ENCODE measurements around the gene TERT.
"Not testable (repeated sequence)": the region's sequence is repeated elsewhere in the genome, so short reads cannot be mapped to it uniquely, and the experiment has no call there.

TERT gene

DNA sequence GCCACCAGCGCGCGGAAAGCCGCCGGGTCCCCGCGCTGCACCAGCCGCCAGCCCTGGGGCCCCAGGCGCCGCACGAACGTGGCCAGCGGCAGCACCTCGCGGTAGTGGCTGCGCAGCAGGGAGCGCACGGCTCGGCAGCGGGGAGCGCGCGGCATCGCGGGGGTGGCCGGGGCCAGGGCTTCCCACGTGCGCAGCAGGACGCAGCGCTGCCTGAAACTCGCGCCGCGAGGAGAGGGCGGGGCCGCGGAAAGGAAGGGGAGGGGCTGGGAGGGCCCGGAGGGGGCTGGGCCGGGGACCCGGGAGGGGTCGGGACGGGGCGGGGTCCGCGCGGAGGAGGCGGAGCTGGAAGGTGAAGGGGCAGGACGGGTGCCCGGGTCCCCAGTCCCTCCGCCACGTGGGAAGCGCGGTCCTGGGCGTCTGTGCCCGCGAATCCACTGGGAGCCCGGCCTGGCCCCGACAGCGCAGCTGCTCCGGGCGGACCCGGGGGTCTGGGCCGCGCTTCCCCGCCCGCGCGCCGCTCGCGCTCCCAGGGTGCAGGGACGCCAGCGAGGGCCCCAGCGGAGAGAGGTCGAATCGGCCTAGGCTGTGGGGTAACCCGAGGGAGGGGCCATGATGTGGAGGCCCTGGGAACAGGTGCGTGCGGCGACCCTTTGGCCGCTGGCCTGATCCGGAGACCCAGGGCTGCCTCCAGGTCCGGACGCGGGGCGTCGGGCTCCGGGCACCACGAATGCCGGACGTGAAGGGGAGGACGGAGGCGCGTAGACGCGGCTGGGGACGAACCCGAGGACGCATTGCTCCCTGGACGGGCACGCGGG, at the start of gene TERT:
TSS of gene TERT (minus strand) at position 234 of the 815 bp plus-strand sequence. CDS start at position 155, 79 bp downstream.
- no peak for DNase-seq (ENCODE audit: low spot score)

DNA sequence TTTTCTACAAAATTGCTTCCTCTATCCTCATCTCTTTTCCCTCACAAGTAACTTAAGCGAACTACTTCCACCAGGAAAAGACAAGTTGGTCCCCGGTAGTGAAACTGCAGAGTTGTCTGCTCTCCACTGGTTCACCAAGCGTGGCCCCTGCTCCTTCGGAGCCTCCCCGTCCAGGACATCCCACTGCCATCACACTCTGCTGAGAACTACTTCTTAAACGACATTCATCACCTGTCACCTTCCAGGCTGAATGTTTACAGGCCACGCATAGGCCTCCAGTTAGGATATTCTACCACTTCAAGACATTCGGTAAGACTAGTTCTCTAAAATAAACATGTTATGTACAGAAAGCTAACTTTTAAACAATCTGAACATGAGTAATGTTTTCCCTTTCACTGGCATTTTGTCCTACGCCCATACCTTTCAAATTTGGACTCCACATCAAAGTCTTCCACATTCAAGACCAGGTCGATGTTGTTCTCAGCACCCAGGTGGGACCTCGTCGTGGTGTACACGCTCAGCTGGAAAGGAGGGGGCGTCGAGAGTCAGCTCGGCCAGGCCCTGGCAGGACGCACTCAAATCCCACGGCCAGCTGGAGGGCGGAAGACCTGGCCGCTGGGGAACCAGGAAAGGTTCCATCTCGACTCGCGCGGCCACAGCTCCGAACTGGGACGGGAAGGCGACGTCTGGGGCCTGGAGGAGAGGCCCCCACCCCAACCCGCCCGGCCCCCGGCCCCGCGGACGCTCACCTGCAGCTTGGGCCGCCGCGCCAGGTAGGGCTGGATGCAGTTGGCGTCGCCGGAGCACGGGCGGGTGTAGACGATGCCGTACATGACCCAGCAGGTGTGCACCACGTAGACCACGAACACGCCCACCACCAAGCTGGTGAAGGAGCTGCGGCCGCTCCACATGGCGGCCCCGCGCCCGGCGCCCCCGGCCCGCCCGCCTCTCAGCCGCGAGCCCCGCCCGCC, 49.3 kb upstream of the TERT start:
- no peak for DNase-seq (ENCODE audit: low spot score)

DNA sequence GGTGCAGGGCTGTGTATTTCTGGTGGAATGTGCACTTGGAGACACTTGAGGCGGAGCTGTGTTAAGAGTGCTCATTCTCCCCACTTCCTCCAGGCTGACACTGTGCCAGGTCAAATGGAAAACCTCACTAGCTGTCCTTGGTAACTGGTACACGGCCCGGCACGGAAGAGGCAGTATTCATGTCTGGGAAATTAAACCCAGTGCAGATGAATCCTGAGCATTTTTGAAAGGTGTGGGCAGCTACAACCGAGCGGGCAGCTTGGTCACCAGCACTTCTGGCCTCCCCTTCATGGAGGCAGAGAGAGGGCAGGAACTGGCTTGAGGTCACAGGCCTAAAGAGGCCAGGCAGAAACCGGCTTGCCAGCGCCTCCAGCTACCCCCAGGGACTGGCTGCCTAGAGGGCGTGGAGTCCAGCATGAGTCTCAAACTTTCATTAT, 48.5 kb upstream of the TERT start:
- DNase-seq (ENCODE audit: low spot score) = no peak

DNA sequence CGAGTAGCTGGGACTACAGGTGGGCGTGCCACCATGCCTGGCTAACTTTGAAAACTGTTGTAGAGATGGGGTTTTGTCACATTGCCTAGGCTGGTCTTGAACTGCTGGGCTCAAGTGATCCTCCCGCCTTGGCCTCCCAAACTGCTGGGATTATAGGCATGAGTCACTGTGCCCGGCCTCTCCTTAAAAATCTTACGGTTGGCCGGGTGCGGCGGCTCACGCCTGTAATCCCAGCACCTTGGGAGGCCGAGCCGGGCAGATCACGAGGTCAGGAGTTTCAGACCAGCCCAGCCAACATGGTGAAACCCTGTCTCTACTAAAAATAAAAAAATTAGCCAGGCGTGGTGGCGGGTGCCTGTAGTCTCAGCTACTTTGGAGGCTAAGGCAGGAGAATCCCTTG, 47.8 kb upstream of the TERT start:
- not testable (repeated sequence) for DNase-seq (ENCODE audit: low spot score)

DNA sequence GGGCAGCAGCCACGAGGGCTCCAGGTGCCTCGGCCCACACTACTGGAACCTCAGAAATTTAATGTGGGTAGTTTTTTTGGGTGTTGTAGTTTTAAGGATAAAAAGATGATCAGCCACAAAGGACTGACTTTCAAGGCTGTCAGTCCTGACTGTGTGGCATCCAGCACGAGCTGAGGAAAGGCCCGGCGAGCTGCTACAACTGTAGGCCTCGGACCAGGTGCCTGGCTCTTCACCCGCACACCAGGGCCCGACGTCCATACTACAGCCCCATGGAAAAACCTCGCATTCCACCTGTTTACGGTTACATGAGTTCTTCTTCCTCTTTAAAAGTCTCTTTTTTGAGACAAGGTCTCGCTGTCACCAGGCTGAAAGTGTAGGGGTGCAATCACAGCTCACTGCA, 47.4 kb upstream of the TERT start:
- no peak for DNase-seq (ENCODE audit: low spot score)

DNA sequence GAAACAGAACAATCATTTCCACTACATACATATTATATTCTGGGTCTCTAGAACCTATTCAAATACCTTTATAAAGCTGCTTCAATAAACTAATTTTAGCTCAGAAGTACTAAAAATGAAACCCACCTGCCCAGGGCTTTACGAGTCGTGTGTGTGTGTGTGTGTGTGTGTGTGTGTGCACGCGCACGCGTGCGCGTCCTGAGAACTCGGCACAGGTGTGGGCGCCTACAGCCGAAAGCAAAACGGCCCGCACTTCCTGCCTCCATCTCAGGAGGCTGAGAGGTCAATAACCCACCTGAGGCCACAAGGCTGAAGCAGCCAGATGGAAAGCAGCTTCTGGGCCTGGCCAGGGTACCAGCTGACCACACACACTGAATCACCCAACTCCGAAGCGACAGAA, 47.0 kb upstream of the TERT start:
- DNase-seq (ENCODE audit: low spot score) = no peak

DNA sequence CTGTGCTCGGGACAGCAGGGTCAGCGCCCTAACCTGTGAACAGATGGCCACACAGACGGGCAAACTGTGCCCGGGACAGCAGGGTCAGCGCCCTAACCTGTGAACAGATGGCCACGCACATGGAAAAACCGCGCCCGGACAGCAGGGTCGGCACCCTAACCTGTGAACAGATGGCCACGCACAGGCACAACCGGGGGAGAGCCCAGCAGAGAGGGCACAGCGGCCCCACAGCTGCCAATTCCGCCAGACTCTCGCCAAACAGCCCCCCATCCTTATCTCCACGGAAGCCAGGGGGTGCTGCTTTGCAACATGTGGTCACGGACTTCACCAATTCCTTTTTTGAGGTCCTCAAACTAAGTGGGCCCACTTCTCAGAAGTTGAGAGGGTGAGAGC, 44.9 kb upstream of the TERT start:
- not testable (repeated sequence) for DNase-seq (ENCODE audit: low spot score)

DNA sequence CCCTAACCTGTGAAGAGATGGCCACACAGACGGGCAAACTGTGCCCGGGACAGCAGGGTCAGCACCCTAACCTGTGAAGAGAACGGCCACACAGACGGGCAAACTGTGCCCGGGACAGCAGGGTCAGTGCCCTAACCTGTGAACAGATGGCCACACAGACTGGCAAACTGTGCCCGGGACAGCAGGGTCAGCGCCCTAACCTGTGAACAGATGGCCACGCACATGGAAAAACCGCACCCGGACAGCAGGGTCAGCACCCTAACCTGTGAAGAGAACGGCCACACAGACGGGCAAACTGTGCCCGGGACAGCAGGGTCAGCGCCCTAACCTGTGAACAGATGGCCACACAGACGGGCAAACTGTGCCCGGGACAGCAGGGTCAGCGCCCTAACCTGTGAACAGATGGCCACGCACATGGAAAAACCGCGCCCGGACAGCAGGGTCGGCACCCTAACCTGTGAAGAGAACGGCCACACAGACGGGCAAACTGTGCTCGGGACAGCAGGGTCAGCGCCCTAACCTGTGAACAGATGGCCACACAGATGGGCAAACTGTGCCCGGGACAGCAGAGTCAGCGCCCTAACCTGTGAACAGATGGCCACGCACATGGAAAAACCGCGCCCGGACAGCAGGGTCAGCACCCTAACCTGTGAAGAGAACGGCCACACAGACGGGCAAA, 44.4 kb upstream of the TERT start:
- DNase-seq (ENCODE audit: low spot score) = not testable (repeated sequence)

DNA sequence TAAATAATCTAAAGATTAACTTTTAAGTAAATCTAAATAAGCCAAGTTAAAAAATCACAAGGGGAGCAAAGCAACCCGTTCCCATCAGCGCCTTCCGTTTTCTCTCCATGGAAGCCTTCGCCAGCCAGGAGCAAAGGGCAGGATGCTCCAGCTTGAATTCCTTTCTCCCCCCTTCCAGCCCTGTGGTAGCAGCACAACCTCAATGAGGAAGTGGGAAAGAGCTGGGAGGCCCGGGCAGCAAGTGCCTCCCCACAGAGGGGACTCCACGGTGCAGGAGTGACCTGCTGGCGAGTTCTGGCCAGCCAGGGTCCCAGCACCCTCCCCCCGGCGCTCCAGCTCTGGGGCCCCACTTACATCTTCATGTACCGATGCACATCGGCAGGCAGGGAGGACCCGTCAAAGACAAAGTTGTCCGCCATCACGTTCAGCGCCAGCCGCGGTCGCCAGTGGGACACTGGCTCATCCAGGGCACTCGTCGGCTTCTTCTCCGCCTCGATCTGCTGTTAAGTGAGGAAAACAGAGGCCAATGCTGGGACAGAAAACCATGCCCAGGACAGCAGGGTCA, 43.7 kb upstream of the TERT start:
- DNase-seq (ENCODE audit: low spot score) = no peak

DNA sequence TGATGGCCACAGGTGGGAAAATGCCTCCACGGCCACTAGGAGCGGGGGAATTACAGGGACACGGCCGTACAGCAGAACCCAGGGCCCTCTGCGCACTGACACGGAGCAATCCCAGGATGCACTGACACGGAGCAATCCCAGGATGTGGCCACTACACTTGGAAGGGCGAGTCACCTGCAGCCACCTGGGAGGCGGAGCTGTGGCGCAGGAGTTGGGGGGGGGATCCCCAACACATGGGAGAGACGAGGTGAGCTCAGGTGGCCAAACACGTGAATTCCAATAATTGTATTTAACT, 43.3 kb upstream of the TERT start:
- no peak for DNase-seq (ENCODE audit: low spot score)

DNA sequence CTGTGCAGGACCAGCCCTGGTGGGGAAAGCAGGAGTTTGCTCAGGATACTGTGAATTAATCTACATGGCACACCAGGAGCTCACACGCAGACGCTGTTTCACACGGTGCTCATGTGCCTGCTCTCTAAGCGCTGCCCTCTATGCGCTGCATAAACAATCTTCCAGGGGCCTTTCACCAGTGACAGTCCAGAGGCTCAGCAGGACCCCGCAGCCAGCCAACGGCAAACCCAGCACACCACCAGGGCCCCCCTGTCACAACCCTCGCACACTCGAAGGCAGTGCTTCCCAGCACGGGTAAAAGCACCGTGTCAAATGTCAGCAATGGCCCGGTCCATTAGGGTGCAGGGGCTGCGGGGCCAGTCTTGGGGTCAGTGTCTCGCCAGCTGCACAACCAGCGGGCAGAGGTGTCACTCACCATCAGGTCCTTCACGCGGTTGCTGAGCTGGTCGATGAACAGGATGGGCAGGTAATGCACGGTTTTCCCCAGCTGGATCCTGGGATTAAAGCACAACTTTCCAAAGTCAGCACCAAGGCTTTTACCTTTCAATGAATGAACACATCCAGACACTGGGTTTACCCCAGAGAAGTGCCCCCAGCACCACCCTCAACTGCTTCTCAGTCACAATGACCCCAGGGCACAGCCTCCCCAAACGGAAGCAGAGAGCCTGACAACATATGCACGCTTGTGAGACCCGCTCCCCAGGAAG, 42.8 kb upstream of the TERT start:
- no peak for DNase-seq (ENCODE audit: low spot score)

DNA sequence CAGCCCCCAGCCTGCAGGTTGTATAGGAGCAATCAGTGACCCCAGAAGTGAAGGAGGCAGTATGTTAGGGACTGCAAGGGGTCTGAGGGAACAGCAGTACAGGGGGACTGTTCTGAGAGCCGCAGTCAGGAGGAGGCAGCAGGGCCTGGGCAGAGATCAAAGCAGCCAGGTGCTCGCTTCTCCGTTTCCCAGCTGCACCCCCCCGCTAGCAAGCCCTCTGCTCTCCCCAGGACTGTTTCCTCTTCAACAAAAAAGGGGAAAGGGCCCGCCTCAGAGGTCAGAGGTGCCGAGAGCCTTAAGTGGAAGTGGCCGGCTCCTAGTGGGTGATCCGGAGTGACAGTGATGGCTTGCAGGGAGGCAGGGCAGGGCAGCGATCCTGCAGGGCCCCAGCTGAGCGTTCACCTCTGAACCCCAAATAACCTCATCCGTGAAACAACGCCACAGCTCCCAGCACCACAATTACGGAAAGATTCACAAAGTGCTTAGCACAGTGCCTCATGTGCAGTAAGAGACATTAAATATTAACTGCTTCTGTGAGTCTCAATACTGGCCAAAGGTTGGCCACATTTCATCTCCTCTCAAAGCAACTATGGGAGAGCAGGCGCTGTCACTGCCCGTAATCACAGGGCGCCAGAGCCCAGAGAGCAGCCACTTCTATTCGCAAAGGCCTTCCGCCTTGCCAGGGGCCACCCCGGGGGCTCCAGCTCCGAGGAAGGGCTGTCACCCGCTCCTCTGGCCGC, 42.1 kb upstream of the TERT start:
- DNase-seq (ENCODE audit: low spot score) = no peak

DNA sequence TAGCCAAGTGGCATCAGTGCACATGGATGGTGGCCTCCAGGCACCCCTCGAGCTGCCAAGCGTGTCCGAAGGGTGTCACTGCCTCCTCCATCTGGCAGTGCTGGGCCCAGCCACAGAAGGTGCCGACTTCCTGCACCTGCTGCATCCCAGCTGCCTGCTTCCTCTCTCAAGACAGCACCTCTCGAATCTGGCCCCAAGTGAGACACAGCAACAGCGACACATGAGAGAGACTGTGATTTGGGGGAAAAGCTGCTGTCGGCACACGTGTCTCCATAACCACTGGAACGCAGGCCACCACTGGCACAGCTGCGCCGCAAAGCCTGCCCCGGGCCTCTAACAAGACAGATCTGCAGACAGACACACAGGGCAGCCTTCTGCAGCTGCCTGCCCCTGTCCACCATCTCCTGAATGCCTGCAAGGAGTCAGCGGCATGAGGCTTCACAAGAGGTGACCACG, 41.3 kb upstream of the TERT start:
- no peak for DNase-seq (ENCODE audit: low spot score)

DNA sequence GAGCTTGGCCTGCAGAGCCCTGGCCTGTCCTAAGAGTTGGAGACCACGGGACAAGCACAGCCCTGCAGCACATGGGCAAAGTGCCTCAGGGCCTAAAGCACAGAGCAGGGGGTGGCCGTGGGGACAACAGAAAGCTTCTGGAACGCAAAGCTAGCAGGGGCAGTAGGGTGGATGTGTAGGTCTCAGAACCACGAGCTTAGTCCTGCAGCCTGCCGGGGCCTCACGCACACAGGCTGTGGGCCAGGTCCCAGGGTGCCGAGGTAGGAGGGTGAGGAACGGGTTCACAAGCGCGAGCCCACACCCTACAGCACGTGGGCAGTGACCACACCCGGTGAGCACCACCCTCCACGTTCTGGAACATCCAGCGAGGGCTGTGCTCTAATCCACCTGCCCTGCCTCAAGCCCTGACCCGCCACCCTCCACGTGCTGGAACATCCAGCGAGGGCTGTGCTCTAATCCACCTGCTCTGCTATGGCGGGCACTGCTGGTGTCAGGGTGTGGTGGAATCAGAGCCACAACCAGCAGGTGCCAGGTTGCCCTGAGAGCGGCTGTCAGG, 40.8 kb upstream of the TERT start:
- DNase-seq (ENCODE audit: low spot score) = no peak

DNA sequence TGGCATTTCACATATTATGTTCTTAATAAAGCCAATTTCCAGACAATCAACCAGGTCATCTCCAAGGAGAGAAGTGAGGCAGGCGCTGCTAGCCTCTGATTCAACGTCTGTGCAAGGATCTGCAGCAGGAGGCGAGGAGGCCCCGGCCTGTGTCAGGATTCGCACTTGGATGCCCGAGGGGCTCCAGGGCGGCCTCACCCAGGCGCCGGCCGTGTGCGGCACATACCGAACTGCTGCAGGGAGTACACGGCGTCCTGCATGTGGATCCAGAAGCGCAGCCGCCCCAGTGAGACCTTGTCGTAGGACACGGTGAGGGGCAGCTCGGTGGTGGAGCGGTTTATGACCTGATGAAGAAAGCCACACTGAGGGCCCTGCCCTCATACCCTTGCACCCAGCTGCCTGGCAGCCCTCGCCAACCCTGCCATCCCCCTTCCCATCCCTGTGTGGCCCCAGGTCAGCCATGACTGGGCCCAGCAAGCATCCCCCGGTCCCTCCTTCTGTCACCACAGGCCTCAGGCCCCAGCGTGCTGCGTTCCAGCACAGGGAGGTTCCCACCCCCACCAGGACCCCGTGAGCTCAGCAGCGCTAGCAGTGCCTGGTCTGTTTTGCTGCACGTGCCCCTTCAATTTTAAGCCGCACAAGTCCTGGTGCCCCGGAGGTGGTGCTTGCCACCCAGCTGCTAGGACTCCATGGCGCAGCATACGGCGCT, 40.1 kb upstream of the TERT start:
- no peak for DNase-seq (ENCODE audit: low spot score)

DNA sequence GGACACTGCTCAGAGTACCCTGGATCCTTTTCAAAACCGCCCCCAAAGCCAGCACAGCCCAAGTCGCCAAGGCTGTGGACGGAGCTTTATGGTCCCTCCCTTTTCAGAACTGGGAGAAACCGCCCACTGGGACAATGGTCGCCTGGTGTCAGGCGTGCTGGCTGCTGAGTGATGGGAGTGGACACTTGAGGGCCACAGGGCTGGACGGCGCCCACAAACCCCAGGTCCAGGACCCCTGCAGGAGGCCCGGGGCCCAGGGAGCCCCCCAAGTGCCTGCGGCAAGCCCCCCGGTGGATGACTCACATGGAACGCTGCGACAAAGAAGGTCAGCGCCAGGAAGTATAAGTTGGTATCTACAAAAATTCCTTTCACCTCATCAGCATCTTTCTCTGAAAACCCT, 39.1 kb upstream of the TERT start:
- no peak for DNase-seq (ENCODE audit: low spot score)

DNA sequence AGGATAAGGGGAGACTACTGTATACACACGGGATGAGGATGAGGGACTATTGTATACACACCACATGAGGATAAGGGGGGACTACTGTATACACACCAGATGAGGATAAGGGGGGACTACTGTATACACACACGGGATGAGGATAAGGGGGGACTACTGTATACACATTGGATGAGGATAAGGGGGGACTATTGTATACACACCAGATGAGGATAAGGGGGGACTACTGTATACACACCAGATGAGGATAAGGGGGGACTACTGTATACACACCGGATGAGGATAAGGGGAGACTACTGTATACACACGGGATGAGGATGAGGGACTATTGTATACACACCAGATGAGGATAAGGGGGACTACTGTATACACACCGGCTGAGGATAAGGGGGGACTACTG, 38.4 kb upstream of the TERT start:
- not testable (repeated sequence) for DNase-seq (ENCODE audit: low spot score)

DNA sequence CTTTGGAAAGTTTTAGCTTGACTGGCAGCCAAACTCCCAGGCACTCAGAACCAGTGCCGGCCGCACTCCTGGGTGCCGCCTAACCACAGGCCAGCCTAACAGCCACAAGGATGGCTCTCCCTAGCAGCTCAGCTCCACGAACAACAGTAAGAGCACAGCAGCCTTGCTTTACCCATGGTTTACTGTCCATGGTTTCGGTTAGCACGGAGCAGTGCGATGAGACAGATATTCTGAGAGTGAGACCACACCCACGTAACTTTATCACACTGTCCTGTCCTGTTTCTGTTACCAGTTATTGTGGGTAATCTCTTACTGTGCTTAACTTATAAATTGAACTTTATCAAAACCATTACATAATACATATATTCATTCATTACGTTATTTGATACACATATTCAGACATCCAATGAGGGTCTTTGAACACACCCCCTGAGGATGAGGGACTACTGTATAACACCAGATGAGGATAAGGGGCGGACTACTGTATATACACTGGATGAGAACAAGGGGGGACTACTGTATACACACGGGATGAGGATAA, 37.7 kb upstream of the TERT start:
- no peak for DNase-seq (ENCODE audit: low spot score)

DNA sequence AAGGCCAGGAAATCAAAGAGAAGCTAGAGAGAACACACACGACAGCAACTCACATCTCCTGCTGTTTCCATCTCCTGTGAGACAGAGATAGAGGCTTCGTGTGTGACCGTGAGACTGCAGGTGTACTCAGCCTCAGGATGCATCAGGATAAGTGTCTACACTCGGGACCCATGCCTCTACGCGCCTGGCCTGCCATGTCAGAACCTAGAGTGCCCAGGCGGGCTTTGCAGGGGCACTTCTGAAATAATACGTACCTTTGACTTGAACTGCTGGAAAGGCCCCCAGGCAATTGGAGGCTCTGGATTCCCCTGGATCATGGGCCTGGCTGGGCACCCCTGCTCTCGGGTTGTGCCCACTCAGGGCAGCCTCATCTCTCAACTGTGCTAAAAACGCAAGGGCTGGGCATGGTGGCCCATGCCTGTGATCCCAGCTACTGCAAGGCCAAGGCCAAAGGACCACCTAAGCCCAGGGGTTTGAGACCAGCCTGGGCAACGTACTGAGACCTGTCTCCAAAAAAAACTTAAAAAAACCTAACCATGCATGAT, 37.1 kb upstream of the TERT start:
- no peak for DNase-seq (ENCODE audit: low spot score)
